GM23338 (cell line): ENCODE results near the gene CHRDL1. TPM values are rescaled to one million over a fixed set of nuclear protein-coding genes. Genes with fewer than 3 reads are reported as not detected.

ENCODE experiments used
- ATAC-seq: fragments of 200-7000 bp; cut with Tn5 transposase; 3 replicates; pipeline ENCODE4 v1.9.1; 2020
- DNase-seq: peaks from one replicate; pipeline ENCODE4 v3.0.0-alpha.2; 2015; ENCODE audit warnings: low spot score
- H2AFZ ChIP-seq: fragments of 200-600 bp; sonication (generic); 2 replicates; pipeline ENCODE4 v1.8.0; 2016; ENCODE audit warnings: antibody characterized with exemption, mild to moderate bottlenecking, moderate library complexity
- H3F3A ChIP-seq: fragments of 200-600 bp; sonication (generic); replicated peaks from 2 replicates; pipeline ENCODE4 v1.8.0; 2017; ENCODE audit warnings: antibody characterized with exemption, mixed run types, low read depth
- H3K27ac ChIP-seq: fragments of 200-600 bp; sonication (generic); 2 replicates; pipeline ENCODE4 v1.6.1; 2016; ENCODE audit warnings: low read depth
- H3K27me3 ChIP-seq: fragments of 200-600 bp; sonication (generic); 2 replicates; pipeline ENCODE4 v1.8.0; 2016; ENCODE audit warnings: mild to moderate bottlenecking, mixed run types, moderate library complexity; ENCODE audit not compliant: insufficient read depth
- H3K36me3 ChIP-seq: fragments of 200-600 bp; sonication (generic); 2 replicates; pipeline ENCODE4 v1.8.0; 2016; ENCODE audit warnings: mild to moderate bottlenecking; ENCODE audit not compliant: insufficient read depth
- H3K4me1 ChIP-seq: fragments of 200-600 bp; sonication (generic); 2 replicates; pipeline ENCODE4 v1.8.0; 2016; ENCODE audit warnings: mild to moderate bottlenecking, moderate library complexity; ENCODE audit not compliant: insufficient read depth
- H3K4me2 ChIP-seq: fragments of 200-600 bp; sonication (generic); 2 replicates; pipeline ENCODE4 v1.7.1; 2017; ENCODE audit warnings: mixed run types
- H3K4me3 ChIP-seq: fragments of 200-600 bp; sonication (generic); 2 replicates; pipeline ENCODE4 v1.6.1; 2016; ENCODE audit warnings: mixed run types
- H3K79me2 ChIP-seq: fragments of 200-600 bp; sonication (generic); replicated peaks from 2 replicates; pipeline ENCODE4 v1.8.0; 2017; ENCODE audit warnings: mild to moderate bottlenecking; ENCODE audit not compliant: insufficient read depth
- H3K9me2 ChIP-seq: fragments of 200-600 bp; sonication (generic); 2 replicates; pipeline ENCODE4 v1.8.0; 2017; ENCODE audit not compliant: insufficient read depth
- H4K20me1 ChIP-seq: fragments of 200-600 bp; sonication (generic); replicated peaks from 2 replicates; pipeline ENCODE4 v1.8.0; 2017; ENCODE audit warnings: mild to moderate bottlenecking; ENCODE audit not compliant: insufficient read depth
- H3K27ac Mint-ChIP-seq: 2 replicates; pipeline ENCODE4 v1.8.0; 2020; ENCODE audit warnings: inconsistent platforms, mild to moderate bottlenecking, moderate library complexity, mixed read lengths
- H3K27me3 Mint-ChIP-seq: 3 replicates; pipeline ENCODE4 v1.8.0; 2022; ENCODE audit warnings: low read depth, mild to moderate bottlenecking, moderate library complexity, mixed read lengths, inconsistent platforms; ENCODE audit not compliant: insufficient read depth, poor library complexity
- H3K36me3 Mint-ChIP-seq: 3 replicates; pipeline ENCODE4 v1.8.0; 2021; ENCODE audit warnings: low read depth, mild to moderate bottlenecking, inconsistent platforms, moderate library complexity, mixed read lengths
- H3K4me1 Mint-ChIP-seq: 3 replicates; pipeline ENCODE4 v1.8.0; 2020; ENCODE audit warnings: mild to moderate bottlenecking, inconsistent platforms, mixed read lengths
- H3K4me3 Mint-ChIP-seq: 3 replicates; pipeline ENCODE4 v1.8.0; 2021; ENCODE audit warnings: moderate library complexity, mild to moderate bottlenecking, inconsistent platforms, mixed read lengths
- H3K9me3 Mint-ChIP-seq: 3 replicates; pipeline ENCODE4 v1.8.0; 2020; ENCODE audit warnings: moderate library complexity, mild to moderate bottlenecking, inconsistent platforms, mixed read lengths
- ETS1 ChIP-seq: IDR thresholded peaks from 2 replicates; pipeline ENCODE4 v1.6.1; 2016; ENCODE audit warnings: antibody characterized with exemption
- EZH2phosphoT487 ChIP-seq: fragments of 200-600 bp; sonication (generic); IDR thresholded peaks from one replicate; pipeline ENCODE4 v1.8.1; 2018; ENCODE audit warnings: antibody characterized with exemption; ENCODE audit not compliant: unreplicated experiment
- JUNB ChIP-seq: IDR thresholded peaks from one replicate; pipeline ENCODE4 v1.6.1; 2016; ENCODE audit warnings: antibody characterized with exemption; ENCODE audit not compliant: unreplicated experiment
- NANOG ChIP-seq: IDR thresholded peaks from 2 replicates; pipeline ENCODE4 v1.6.1; 2016; ENCODE audit warnings: antibody characterized with exemption, borderline replicate concordance
- POLR2AphosphoS5 ChIP-seq: IDR thresholded peaks from 2 replicates; pipeline ENCODE4 v1.6.1; 2016; ENCODE audit warnings: antibody characterized with exemption, low read depth
- REST ChIP-seq: IDR thresholded peaks from one replicate; pipeline ENCODE4 v1.6.1; 2018; ENCODE audit warnings: antibody characterized with exemption; ENCODE audit not compliant: unreplicated experiment
- ZNF331 ChIP-seq: fragments of 250-450 bp; sonication (Bioruptor Pico); IDR thresholded peaks from 2 replicates; pipeline ENCODE4 v1.5.0; 2020; ENCODE audit warnings: low read depth, mild to moderate bottlenecking, moderate library complexity
- polyA plus RNA-seq: library from polyadenylated mRNA; unstranded; fragments of >200 nt; fragmentation: Nextera tagmentation; extraction: Ambion mirVana; gene quantifications from 2 replicates; pipeline ENCODE4 v1.2.1, GENCODE V29; 2016
- total RNA-seq: library from RNA; depleted of rRNA; stranded (reverse); fragments of >200 nt; shearing (Covaris generic); gene quantifications from 2 replicates; pipeline ENCODE4 v1.2.3, GENCODE V29; 2014

The CHRDL1 gene
- total and polyA plus RNA-seq, 2 experiments from 2014 or later = 3.6 to 9.8 TPM

- no peak overlapping the region for H3K4me2 ChIP-seq
- no peaks in the 10 kb centered on the region for H3K4me1 Mint-ChIP-seq
- H3K4me1 ChIP-seq = no peaks in the 10 kb centered on the region
- ATAC-seq (no peak), DNase-seq (no peak)
- no peaks in the 10 kb centered on the region for H3K9me2 ChIP-seq
- H3K27ac Mint-ChIP-seq = no peak overlapping the region
- H3K9me3 Mint-ChIP-seq = no peaks in the 10 kb centered on the region
- H3K27me3 ChIP-seq = no peaks in the 10 kb centered on the region
- no peaks in the 10 kb centered on the region for H3K36me3 Mint-ChIP-seq
- TF ChIP-seq ETS1 = no peak
- no peak for TF ChIP-seq POLR2AphosphoS5
- no peak for TF ChIP-seq REST
- TF ChIP-seq NANOG = no peak
- no peak for TF ChIP-seq JUNB
- TF ChIP-seq EZH2phosphoT487 = no peak
- no peaks in the 10 kb centered on the region for H3K36me3 ChIP-seq
- no peak overlapping the region for H3K27ac ChIP-seq
- no peaks in the 10 kb centered on the region for H3K27me3 Mint-ChIP-seq
- H3K4me3 Mint-ChIP-seq = no peak overlapping the region
- H2AFZ ChIP-seq = no peak overlapping the region
- H3K79me2 ChIP-seq = no peaks in the 10 kb centered on the region
- H4K20me1 ChIP-seq = no peaks in the 10 kb centered on the region
- H3K4me3 ChIP-seq = no peak overlapping the region
- no peaks in the 10 kb centered on the region for H3F3A ChIP-seq
These were observed 96.5 kb downstream of the CHRDL1 start for GRCh38 chrX:110699109-110699508.

- no peaks in the 10 kb centered on the region for H3K9me2 ChIP-seq
- no peak overlapping the region for H3K27ac ChIP-seq
- no peak for TF ChIP-seq REST
- no peak for TF ChIP-seq POLR2AphosphoS5
- TF ChIP-seq EZH2phosphoT487 = no peak
- no peak for TF ChIP-seq ZNF331 (CRISPR knock-in tag)
- no peak for TF ChIP-seq NANOG
- ATAC-seq = no peak
- H3K4me3 ChIP-seq = no peak overlapping the region
- H2AFZ ChIP-seq = no peak overlapping the region
- H3K4me1 ChIP-seq = no peaks in the 10 kb centered on the region
- H3F3A ChIP-seq = no peaks in the 10 kb centered on the region
- no peaks in the 10 kb centered on the region for H3K79me2 ChIP-seq
- H3K27me3 Mint-ChIP-seq = no peaks in the 10 kb centered on the region
- H3K4me3 Mint-ChIP-seq = no peak overlapping the region
- no peak overlapping the region for H3K4me2 ChIP-seq
- no peaks in the 10 kb centered on the region for H4K20me1 ChIP-seq
- H3K4me1 Mint-ChIP-seq = no peaks in the 10 kb centered on the region
- no peaks in the 10 kb centered on the region for H3K36me3 Mint-ChIP-seq
- no peaks in the 10 kb centered on the region for H3K36me3 ChIP-seq
- no peak for DNase-seq
- H3K27ac Mint-ChIP-seq = no peak overlapping the region
- no peaks in the 10 kb centered on the region for H3K9me3 Mint-ChIP-seq
- H3K27me3 ChIP-seq = no peaks in the 10 kb centered on the region
These were observed 96.9 kb downstream of the CHRDL1 start for GRCh38 chrX:110698696-110699095.
